Smooth muscle cell (in vitro differentiated cells): ENCODE results near the gene IFITM5. TPM values are rescaled to one million over a fixed set of nuclear protein-coding genes. Genes with fewer than 3 reads are reported as not detected.
A peak's percentile ranks its signal among the peaks of the same experiment; 100 is the strongest.

Experiments used
- DNase-seq: peaks from one replicate; lab custom pipeline; 2025; ENCODE audit not compliant: unreplicated experiment; lab: John Stamatoyannopoulos, UW
- H2AFZ ChIP-seq: fragments of 200-600 bp; sonication (generic); 2 replicates; pipeline ENCODE4 v1.6.0; 2016; ENCODE audit warnings: antibody characterized with exemption, low read depth, mild to moderate bottlenecking
- H3F3A ChIP-seq: fragments of 200-600 bp; sonication (generic); 2 replicates; pipeline ENCODE4 v1.6.0; 2017; ENCODE audit warnings: antibody characterized with exemption, low read depth
- H3K27ac ChIP-seq: fragments of 200-600 bp; sonication (generic); 2 replicates; pipeline ENCODE4 v1.5.1; 2016; ENCODE audit warnings: low read depth, mild to moderate bottlenecking
- H3K27me3 ChIP-seq: fragments of 200-600 bp; sonication (generic); 2 replicates; pipeline ENCODE4 v1.6.1; 2016; ENCODE audit warnings: low read depth, mild to moderate bottlenecking
- H3K36me3 ChIP-seq: fragments of 200-600 bp; sonication (generic); 2 replicates; pipeline ENCODE4 v1.5.1; 2016; ENCODE audit warnings: low read depth
- H3K4me1 ChIP-seq: fragments of 200-600 bp; sonication (generic); 2 replicates; pipeline ENCODE4 v1.5.1; 2016; ENCODE audit warnings: low read depth
- H3K4me2 ChIP-seq: fragments of 200-600 bp; sonication (generic); 2 replicates; pipeline ENCODE4 v1.6.0; 2016; ENCODE audit warnings: mild to moderate bottlenecking
- H3K4me3 ChIP-seq: fragments of 200-600 bp; sonication (generic); 2 replicates; pipeline ENCODE4 v1.5.1; 2016; ENCODE audit warnings: mild to moderate bottlenecking
- H3K79me2 ChIP-seq: fragments of 200-600 bp; sonication (generic); 2 replicates; pipeline ENCODE4 v1.6.0; 2016; ENCODE audit warnings: low read depth, mild to moderate bottlenecking
- H3K9ac ChIP-seq: fragments of 200-600 bp; sonication (generic); 2 replicates; pipeline ENCODE4 v1.6.0; 2016; ENCODE audit warnings: low read depth
- H3K9me3 ChIP-seq: fragments of 200-600 bp; sonication (generic); replicated peaks from 2 replicates; pipeline ENCODE4 v1.5.1; 2016; ENCODE audit warnings: low read depth
- H4K20me1 ChIP-seq: fragments of 200-600 bp; sonication (generic); 2 replicates; pipeline ENCODE4 v1.6.0; 2016; ENCODE audit warnings: low read depth
- whole genome bisulfite sequencing: methylation state at CpG from one replicate; pipeline ENCODE4 v1.1.7; 2016; ENCODE audit warnings: low lambda C conversion rate; 5-methylcytosine and 5-hydroxymethylcytosine counted together
- polyA plus RNA-seq: library from polyadenylated mRNA; unstranded; fragments of >200 nt; fragmentation: Nextera tagmentation; extraction: Ambion mirVana; gene quantifications from 2 replicates; pipeline ENCODE4 v1.2.1, GENCODE V29; 2016
- total RNA-seq: library from RNA; depleted of rRNA; stranded (reverse); fragments of >200 nt; gene quantifications from 2 replicates; pipeline ENCODE4 v1.2.3, GENCODE V29; 2014
- TF ChIP-seq, protein P1 (sequence below): fragments of 200-600 bp; sonication (generic); IDR thresholded peaks from 2 replicates; pipeline ENCODE4 v1.5.1; 2017; ENCODE audit warnings: borderline replicate concordance, mild to moderate bottlenecking, antibody characterized with exemption; ENCODE audit not compliant: insufficient read depth, poor library complexity, severe bottlenecking

Gene IFITM5
- total and polyA plus RNA-seq, 2 experiments from 2014 or later = not detected

DNA sequence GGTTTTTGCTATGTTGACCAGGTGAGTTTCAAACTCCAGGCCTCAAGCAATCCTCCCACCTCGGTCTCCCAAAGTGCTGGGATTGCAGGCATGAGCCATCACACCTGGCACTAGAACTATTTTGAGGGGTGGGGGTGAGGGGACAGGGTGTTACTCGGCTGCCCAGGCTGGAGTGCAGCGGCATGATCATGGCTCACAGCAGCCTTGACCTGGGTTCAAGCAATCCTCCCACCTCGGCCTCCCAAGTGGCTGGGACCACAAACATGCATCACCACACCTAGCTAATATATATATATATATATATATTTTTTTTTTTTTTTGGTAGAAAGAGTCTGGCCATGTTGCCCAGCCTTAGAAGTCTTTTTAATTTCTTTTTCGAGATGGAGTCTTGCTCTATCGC lies 38.4 kb upstream of the IFITM5 start:
- Histone ChIP-seq H3K9ac (no peak overlapping the region), H2AFZ (no peak overlapping the region), H3K4me2 (no peak overlapping the region), H3F3A (peaks cover 6% of the 10 kb centered on the region), H3K36me3 (no peaks in the 10 kb centered on the region), H3K4me1 (peaks cover 43% of the 10 kb centered on the region), H3K4me3 (no peak overlapping the region), H3K79me2 (no peaks in the 10 kb centered on the region), H3K9me3 (no peaks in the 10 kb centered on the region), H3K27me3 (peaks cover 4% of the 10 kb centered on the region), H3K27ac (no peak overlapping the region), H4K20me1 (no peaks in the 10 kb centered on the region)
- 94% methylated on average over 6 of the region's 6 CpGs for WGBS
- TF ChIP-seq, protein P1, sequence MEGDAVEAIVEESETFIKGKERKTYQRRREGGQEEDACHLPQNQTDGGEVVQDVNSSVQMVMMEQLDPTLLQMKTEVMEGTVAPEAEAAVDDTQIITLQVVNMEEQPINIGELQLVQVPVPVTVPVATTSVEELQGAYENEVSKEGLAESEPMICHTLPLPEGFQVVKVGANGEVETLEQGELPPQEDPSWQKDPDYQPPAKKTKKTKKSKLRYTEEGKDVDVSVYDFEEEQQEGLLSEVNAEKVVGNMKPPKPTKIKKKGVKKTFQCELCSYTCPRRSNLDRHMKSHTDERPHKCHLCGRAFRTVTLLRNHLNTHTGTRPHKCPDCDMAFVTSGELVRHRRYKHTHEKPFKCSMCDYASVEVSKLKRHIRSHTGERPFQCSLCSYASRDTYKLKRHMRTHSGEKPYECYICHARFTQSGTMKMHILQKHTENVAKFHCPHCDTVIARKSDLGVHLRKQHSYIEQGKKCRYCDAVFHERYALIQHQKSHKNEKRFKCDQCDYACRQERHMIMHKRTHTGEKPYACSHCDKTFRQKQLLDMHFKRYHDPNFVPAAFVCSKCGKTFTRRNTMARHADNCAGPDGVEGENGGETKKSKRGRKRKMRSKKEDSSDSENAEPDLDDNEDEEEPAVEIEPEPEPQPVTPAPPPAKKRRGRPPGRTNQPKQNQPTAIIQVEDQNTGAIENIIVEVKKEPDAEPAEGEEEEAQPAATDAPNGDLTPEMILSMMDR = no peak
- no peak for DNase-seq

DNA sequence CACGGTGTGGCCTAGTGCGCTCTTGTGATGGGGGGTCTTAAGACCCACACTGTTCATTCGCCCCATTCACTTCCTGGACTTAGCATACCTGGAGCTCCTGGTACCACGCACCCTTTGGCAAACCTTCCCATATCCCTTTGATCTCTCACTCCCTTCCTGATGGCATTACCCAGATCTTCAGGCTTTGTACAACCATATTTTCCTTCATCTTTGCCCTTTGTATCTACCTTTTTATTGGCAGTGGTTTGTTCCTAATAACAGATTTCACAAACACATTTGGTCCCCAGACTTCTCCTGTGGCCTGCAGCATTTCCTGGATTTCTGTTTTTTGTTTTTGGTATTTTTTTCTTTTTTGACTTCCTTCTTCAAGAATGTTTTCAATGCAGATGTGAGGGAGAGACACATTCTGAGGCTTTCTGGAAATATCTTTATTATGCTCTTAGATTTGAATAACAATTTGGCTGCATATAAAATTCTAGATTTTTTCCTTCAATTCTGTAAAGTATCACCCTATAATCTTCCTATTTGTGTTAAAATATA lies 37.4 kb upstream of the IFITM5 start:
- DNase-seq = no peak
- no peaks in the 10 kb centered on the region for H3K79me2 ChIP-seq
- H2AFZ ChIP-seq = peak overlapping the region; percentile 21
- H4K20me1 ChIP-seq = no peaks in the 10 kb centered on the region
- no peaks in the 10 kb centered on the region for H3K36me3 ChIP-seq
- H3K27me3 ChIP-seq = peaks cover 4% of the 10 kb centered on the region
- H3K4me3 ChIP-seq = no peak overlapping the region
- TF ChIP-seq, protein P1 = no peak
- 73% methylated on average over 4 of the region's 4 CpGs for WGBS
- no peak overlapping the region for H3K9ac ChIP-seq
- H3K4me2 ChIP-seq = peak overlapping the region; percentile 77
- peak overlapping the region; percentile 87 for H3K27ac ChIP-seq
- H3F3A ChIP-seq = no peaks in the 10 kb centered on the region
- H3K4me1 ChIP-seq = peaks cover 43% of the 10 kb centered on the region
- H3K9me3 ChIP-seq = no peaks in the 10 kb centered on the region

DNA sequence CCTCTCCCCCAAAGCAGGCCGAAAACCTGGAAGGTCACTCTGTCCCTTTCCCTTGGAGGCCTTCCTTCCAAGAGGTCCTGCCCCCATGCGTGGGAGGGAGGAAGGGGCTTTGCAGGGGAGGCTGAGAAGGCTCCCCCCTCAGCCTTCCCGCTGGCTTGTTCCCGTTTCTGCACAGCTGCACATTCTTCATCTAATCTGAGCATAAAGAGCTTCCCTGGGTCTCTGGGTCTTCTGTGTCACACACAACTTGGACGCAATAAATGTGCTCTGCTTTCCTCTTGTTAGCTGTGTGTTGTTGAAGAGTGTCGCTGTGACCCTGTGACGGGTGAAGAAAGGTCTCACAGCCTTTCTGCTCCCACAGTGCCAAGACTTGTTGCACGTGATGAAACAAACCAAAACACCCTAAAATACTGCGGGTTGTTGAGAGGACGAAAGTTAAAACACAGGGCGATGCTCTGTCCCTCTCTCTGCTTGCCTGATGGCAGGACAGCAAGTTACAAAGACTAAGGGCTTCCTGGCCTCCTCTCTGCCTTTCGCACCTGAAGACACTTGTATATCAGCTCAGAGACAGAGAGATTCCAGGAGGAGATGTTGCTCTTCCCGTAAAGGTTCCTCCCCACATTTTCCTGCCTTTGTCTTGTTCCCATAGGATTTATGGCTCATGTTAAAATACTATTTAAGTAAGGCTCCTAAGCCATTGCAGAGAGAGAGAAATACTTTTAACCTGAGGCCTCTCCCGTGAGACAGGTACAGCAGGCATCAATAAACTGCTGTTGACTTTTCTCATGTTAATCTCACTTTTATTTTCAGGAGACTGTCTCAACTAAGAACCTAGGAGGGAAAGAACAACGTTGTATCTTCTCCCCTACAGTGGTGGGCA lies 36.7 kb upstream of the IFITM5 start:
- peak overlapping the region; percentile 87 for H3K27ac ChIP-seq
- DNase-seq = no peak
- H3K27me3 ChIP-seq = peaks cover 4% of the 10 kb centered on the region
- H3K4me1 ChIP-seq = peaks cover 43% of the 10 kb centered on the region
- no peaks in the 10 kb centered on the region for H3K79me2 ChIP-seq
- peak overlapping the region; percentile 77 for H3K4me2 ChIP-seq
- H4K20me1 ChIP-seq = no peaks in the 10 kb centered on the region
- no peaks in the 10 kb centered on the region for H3F3A ChIP-seq
- TF ChIP-seq, protein P1 = no peak
- 33% methylated on average over 15 of the region's 15 CpGs for WGBS
- no peaks in the 10 kb centered on the region for H3K9me3 ChIP-seq
- H3K9ac ChIP-seq = no peak overlapping the region
- H3K4me3 ChIP-seq = no peak overlapping the region
- no peaks in the 10 kb centered on the region for H3K36me3 ChIP-seq
- H2AFZ ChIP-seq = peak overlapping the region; percentile 45
